Measurements from ENCODE around the gene NR4A3.

GRCh38 chr9:99903393-99903792, 81.7 kb downstream of the NR4A3 start:
- no peak for TF ChIP-seq CTCF (conservative IDR thresholded peaks at IDR 0.05; ENCODE audit: low read length)
- no peak for TF ChIP-seq EZH2phosphoT487 (IDR thresholded peaks at IDR 0.05; ENCODE audit: borderline replicate concordance, low read depth, low read length)
